Neural crest cell (in vitro differentiated cells): ENCODE measurements around the gene RRN3. TPM values are rescaled to one million over a fixed set of nuclear protein-coding genes. Genes with fewer than 3 reads are reported as not detected.

Experiments used
- DNase-seq: peaks from one replicate; pipeline ENCODE4 v3.0.0; 2021; ENCODE audit warnings: low read depth, mixed read lengths, low spot score
- H3K27ac Mint-ChIP-seq: one replicate; pipeline ENCODE4 v1.8.0; 2021; ENCODE audit warnings: mild to moderate bottlenecking, mixed read lengths; ENCODE audit not compliant: unreplicated experiment
- H3K27me3 Mint-ChIP-seq: 2 replicates; pipeline ENCODE4 v1.8.0; 2021; ENCODE audit warnings: low read depth, mild to moderate bottlenecking, mixed read lengths
- H3K36me3 Mint-ChIP-seq: 2 replicates; pipeline ENCODE4 v1.8.0; 2021; ENCODE audit warnings: low read depth, mild to moderate bottlenecking, mixed read lengths
- H3K4me1 Mint-ChIP-seq: 2 replicates; pipeline ENCODE4 v1.8.0; 2021; ENCODE audit warnings: mixed read lengths
- H3K4me3 Mint-ChIP-seq: one replicate; pipeline ENCODE4 v1.8.0; 2021; ENCODE audit warnings: mild to moderate bottlenecking, mixed read lengths
- H3K9me3 Mint-ChIP-seq: 2 replicates; pipeline ENCODE4 v1.8.0; 2021; ENCODE audit warnings: mixed read lengths
- total RNA-seq: library from RNA; stranded (reverse); gene quantifications from 2 replicates; pipeline ENCODE4 v1.2.1, GENCODE V29; 2021
- TF ChIP-seq, protein P1 (sequence below): fragments of 200-600 bp; sonication (generic); conservative IDR thresholded peaks from 2 replicates; pipeline ENCODE4 v1.5.0; 2021; ENCODE audit warnings: antibody characterized with exemption, mild to moderate bottlenecking

RRN3 gene
- total RNA-seq, 1 donor from 2014 or later = 30.7 TPM

DNA sequence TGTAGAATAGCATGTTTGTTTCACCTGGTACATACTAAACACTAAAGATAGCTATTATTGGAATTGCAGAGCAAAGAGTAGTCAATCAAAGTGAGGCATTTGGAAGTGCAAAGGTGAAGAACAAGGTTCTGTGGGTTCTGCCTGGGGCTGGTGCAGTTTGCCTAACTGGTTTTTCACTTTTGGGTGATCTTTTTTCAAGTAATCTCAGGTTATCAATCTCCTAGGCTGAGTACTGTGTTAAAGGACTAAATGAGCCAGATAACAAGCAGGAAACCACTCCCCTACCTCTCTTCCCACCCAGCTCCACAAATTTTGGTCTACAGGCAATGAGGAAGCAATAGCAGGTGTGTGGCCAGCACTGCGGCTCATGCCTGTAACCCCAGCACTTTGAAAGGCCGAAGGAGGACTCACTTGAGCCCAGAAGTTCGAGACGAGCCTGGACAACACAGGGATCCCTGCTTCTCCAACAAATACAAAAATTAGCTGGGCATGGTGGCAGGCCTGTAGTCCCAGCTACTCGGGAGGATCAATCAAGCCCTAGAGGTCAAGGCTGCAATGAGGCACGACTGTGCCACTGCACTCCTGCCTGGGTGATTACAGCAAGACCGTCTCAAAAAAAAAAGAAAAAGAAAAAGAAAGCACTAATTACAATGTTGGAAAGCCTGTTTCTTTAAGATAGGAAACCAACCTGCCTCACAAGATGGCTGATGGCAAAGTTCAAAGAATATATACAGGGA, 36.2 kb downstream of the RRN3 start:
- no peaks in the 10 kb centered on the region for H3K9me3 Mint-ChIP-seq
- no peak for DNase-seq
- H3K36me3 Mint-ChIP-seq = peaks cover 9% of the 10 kb centered on the region
- TF ChIP-seq, protein P1, sequence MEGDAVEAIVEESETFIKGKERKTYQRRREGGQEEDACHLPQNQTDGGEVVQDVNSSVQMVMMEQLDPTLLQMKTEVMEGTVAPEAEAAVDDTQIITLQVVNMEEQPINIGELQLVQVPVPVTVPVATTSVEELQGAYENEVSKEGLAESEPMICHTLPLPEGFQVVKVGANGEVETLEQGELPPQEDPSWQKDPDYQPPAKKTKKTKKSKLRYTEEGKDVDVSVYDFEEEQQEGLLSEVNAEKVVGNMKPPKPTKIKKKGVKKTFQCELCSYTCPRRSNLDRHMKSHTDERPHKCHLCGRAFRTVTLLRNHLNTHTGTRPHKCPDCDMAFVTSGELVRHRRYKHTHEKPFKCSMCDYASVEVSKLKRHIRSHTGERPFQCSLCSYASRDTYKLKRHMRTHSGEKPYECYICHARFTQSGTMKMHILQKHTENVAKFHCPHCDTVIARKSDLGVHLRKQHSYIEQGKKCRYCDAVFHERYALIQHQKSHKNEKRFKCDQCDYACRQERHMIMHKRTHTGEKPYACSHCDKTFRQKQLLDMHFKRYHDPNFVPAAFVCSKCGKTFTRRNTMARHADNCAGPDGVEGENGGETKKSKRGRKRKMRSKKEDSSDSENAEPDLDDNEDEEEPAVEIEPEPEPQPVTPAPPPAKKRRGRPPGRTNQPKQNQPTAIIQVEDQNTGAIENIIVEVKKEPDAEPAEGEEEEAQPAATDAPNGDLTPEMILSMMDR = no peak
- H3K4me3 Mint-ChIP-seq = peak overlapping the region; percentile 39
- H3K4me1 Mint-ChIP-seq = peaks cover 17% of the 10 kb centered on the region
- no peak overlapping the region for H3K27ac Mint-ChIP-seq
- no peaks in the 10 kb centered on the region for H3K27me3 Mint-ChIP-seq

DNA sequence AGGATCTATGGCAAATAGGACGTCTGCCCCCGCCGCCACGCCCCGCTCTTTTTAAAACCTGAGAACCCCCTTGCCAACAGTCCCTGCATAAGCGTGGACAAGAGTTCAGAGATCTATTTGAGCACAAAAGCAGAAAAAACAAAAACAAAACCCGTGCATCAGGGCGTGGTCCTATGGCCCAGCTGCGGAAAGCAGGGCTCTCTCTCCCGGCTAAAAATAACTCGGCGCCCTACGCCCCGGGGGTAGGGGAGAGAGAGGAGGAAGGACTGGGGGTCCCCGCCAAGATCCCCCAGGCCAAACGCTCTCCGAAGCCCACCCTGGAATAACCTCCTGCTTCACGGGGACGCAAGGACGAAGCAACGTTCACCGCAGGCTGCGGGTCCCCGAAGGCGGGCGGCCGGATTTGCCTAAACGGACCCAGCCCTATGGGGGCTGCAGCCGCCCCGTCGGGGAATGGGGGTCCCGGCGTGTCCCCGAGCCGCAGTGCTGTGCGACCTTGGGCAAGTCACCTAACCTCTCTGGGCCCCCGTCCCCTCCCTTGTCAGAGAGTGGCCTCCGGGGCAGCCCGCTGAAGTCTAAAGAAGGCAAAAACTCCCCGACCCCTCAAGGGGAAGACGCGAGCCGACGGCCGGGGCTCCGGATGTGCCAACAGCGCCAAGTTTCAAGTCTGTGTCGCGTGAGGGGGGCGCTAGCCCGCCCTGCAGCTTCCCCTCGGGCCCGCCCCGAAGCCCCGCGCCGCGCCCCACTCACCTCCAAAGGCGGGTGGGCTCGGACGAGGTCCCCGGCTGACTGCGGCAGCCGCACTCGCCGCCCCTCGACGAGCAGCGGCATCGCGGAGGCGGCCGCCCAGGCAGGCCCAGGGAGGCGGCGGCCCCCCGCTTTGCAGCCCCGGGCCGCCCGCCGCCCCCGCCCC, 38.7 kb downstream of the RRN3 start:
- Mint-ChIP-seq H3K27me3 (no peaks in the 10 kb centered on the region), H3K9me3 (no peaks in the 10 kb centered on the region), H3K4me1 (peaks cover 17% of the 10 kb centered on the region)

DNA sequence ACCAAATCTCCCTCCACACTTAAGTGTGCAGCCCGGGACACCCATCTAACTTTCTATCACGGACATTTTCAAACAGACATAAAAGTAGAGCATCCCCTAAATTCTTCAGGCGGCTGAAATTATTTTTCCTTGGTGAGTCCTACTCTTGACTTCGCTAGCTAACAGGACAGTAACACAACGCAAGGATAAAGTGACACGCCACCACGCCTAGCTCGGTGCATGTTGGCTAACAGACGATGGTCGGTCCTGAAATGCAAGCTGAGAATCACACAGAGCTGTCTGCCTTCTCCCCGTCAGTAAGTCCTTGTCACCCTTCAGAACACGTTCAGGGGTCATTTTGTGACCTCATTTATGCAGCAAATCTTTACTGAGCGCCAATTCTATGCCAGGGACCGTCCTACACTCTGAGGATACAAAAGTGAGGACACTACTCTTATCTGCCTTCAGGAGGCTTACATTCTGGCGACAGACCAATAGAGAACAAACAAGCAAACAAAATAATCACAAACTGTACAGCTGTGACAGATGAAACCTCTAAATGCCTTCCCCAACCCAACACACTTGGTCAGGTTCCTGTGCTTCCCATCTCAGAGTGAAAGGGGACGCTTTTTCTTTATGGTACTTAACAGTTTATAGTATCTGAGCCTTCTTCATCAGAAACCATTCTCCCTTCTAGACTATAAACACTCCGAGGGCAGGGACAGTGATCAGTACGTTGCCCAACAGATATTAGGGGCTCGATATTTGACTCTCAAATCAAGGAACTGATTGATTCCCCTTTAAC, 39.5 kb downstream of the RRN3 start:
- Mint-ChIP-seq H3K27ac (peak overlapping the region; percentile 94), H3K9me3 (no peaks in the 10 kb centered on the region)
- DNase-seq = no peak

More for the DNA sequence above, 38.7 kb downstream of the RRN3 start:
- H3K27ac Mint-ChIP-seq = peak overlapping the region; percentile 94
- DNase-seq = peak; percentile 57
- no peaks in the 10 kb centered on the region for H3K36me3 Mint-ChIP-seq
- H3K4me3 Mint-ChIP-seq = peak overlapping the region; percentile 92
- TF ChIP-seq, protein P1 = peak; percentile 22

DNA sequence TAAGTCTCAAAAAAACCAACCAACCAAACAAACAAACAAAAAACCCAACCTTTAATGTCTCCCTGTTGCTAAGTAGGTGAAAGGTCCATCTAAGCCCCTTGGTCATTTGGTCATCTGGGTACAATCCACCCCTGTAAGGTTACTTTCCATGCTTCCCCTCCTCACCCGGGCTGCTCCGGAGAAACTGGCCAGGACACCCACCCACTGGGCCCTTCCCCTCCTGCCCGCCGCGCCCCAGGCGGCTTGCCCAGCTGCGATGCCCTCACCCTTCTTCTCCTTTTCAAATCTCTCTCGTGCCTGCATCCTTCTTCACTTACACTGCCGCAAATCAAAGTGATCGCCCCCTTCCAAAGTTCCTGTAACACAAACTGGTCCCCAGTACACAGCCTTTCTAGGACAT, 40.2 kb downstream of the RRN3 start:
- peak overlapping the region; percentile 21 for H3K27ac Mint-ChIP-seq
- peak overlapping the region; percentile 92 for H3K4me3 Mint-ChIP-seq
- TF ChIP-seq, protein P1 = no peak
- H3K4me1 Mint-ChIP-seq = peaks cover 17% of the 10 kb centered on the region
- H3K36me3 Mint-ChIP-seq = no peaks in the 10 kb centered on the region
- H3K9me3 Mint-ChIP-seq = no peaks in the 10 kb centered on the region
- no peak for DNase-seq
- no peaks in the 10 kb centered on the region for H3K27me3 Mint-ChIP-seq

More for the DNA sequence above, 39.5 kb downstream of the RRN3 start:
- Mint-ChIP-seq H3K27me3 (no peaks in the 10 kb centered on the region), H3K4me1 (peaks cover 17% of the 10 kb centered on the region), H3K4me3 (peak overlapping the region; percentile 92), H3K36me3 (no peaks in the 10 kb centered on the region)
- TF ChIP-seq, protein P1 = no peak
